ENCODE measurements around the gene PSTK. TPM values are rescaled to one million over a fixed set of nuclear protein-coding genes. Genes with fewer than 3 reads are reported as not detected.

Gene PSTK
- total and polyA plus RNA-seq, 2 of the 13 experiments (the other 11 are each of a cell fraction or from before 2014, with no cell fraction given) = 8.2 to 9.3 TPM

DNA sequence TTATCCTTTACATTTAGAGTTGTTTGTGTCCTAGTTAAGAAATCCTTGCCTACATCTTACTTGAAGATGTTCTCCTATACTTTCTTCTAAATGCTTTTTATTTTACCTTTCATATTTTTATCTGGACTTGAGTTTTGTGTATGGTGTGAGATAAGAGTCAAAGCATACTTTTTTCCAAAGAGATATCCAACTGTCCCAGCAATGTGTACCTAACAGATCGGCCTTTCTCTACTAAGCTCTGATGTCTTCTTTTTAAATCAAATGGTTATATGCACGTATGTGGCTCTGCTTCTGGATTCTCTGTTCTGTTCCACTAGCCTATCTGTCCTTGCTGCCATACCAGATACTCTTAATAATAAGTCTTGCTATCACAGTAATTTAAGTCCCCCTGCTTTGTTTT lies 21.2 kb downstream of the PSTK start:
- Histone ChIP-seq H3K9me3 (ENCODE audit: low read length) (no peaks in the 10 kb centered on the region), H4K20me1 (ENCODE audit: insufficient read depth, low read length) (peaks cover 23% of the 10 kb centered on the region), H3K36me3 (replicated peaks in 1 of 2; ENCODE audit: control insufficient read depth in 1 of 2, insufficient read depth in 2 of 2, low read length in 2 of 2) (peaks cover 10 to 26% of the 10 kb centered on the region in 2 experiments; a peak in 4 of 5 replicates), H3K27me3 (ENCODE audit: control insufficient read depth in 1 of 2, insufficient read depth in 2 of 2, low read length in 2 of 2) (no peaks in the 10 kb centered on the region), H2AFZ (ENCODE audit: low read length) (no peak overlapping the region), H3K4me1 (ENCODE audit: insufficient read depth, low read length) (peaks cover 34% of the 10 kb centered on the region), H3K27ac (ENCODE audit: extremely low read length, insufficient read depth, low read length) (no peak overlapping the region), H3K79me2 (ENCODE audit: insufficient read depth, low read length) (peaks cover 73% of the 10 kb centered on the region), H3K9ac (ENCODE audit: insufficient read depth, low read depth, low read length) (no peak overlapping the region), H3K4me3 (replicated peaks in 1 of 3; ENCODE audit: insufficient read depth in 1 of 3, low read depth in 2 of 3, low read length in 3 of 3) (no peak overlapping the region), H3K4me2 (ENCODE audit: low read depth, low read length) (no peak overlapping the region)
- BruUV-seq (replicated peaks) = no TSS peak
- ATAC-seq (no peak), FAIRE-seq (no peak), DNase-seq (ENCODE audit: low spot score) (no peak)
- TF ChIP-seq ERF (CRISPR knock-in tag; IDR thresholded peaks at IDR 0.05) (no peak), GPN1 (CRISPR knock-in tag; IDR thresholded peaks at IDR 0.05; ENCODE audit: borderline replicate concordance) (no peak), ZBTB7A (CRISPR knock-in tag; IDR thresholded peaks at IDR 0.05) (no peak), ZNF746 (CRISPR knock-in tag; IDR thresholded peaks at IDR 0.05) (no peak), STAT5B (CRISPR knock-in tag; IDR thresholded peaks at IDR 0.05) (no peak), KLF15 (CRISPR knock-in tag; IDR thresholded peaks at IDR 0.05; ENCODE audit: borderline replicate concordance) (no peak), ZNF775 (CRISPR knock-in tag; IDR thresholded peaks at IDR 0.05; ENCODE audit: borderline replicate concordance) (no peak)
- in situ Hi-C loops (cut with HindIII; ENCODE audit: extremely low pct_ligation_motif_present, low pct_unique_long_range_greater_than_20kb) = no loop called here
- ChIA-PET POLR2A (no interaction called here), CTCF (ENCODE audit: low intra/inter-chr PET ratio, low total read pairs) (no interaction called here)
- intact Hi-C loops (cut with micrococcal nuclease; ENCODE audit: unreplicated experiment) = no loop called here
- WGBS (ENCODE audit: low lambda C conversion rate) = 95% methylated on average over 2 of the region's 2 CpGs

DNA sequence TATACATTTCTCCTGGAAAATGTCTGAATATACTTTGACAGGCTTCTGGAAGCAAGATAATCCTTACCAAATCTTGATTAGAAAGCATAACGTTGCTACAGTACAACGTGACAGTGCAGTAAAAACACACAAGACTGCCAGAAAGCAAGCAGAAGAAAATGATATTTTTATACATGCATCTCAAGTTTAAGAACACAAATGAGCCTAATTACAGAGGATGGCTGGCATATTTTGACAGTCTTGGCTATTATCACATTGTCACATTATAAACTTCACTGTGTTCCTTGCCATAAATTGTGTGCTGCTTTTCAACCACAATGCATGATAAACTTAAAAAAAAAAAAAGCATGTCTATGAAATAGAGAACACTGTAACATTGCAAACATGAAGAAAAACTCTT lies 24.1 kb downstream of the PSTK start:
- H3K4me3 ChIP-seq (replicated peaks in 1 of 3; ENCODE audit: insufficient read depth in 1 of 3, low read depth in 2 of 3, low read length in 3 of 3) = no peak overlapping the region
- ChIA-PET POLR2A (no interaction called here), CTCF (ENCODE audit: low intra/inter-chr PET ratio, low total read pairs) (no interaction called here)
- DNase-seq (ENCODE audit: low spot score) (no peak), ATAC-seq (no peak), FAIRE-seq (no peak)
- 83% methylated on average over 2 of the region's 2 CpGs for WGBS (ENCODE audit: low lambda C conversion rate)
- H3K4me2 ChIP-seq (ENCODE audit: low read depth, low read length) = no peak overlapping the region
- peaks cover 42% of the 10 kb centered on the region for H3K4me1 ChIP-seq (ENCODE audit: insufficient read depth, low read length)
- peaks cover 25% of the 10 kb centered on the region for H4K20me1 ChIP-seq (ENCODE audit: insufficient read depth, low read length)
- no peak overlapping the region for H3K9ac ChIP-seq (ENCODE audit: insufficient read depth, low read depth, low read length)
- no peak overlapping the region for H2AFZ ChIP-seq (ENCODE audit: low read length)
- intact Hi-C loops (cut with micrococcal nuclease; ENCODE audit: unreplicated experiment) (no loop called here), in situ Hi-C loops (cut with HindIII; ENCODE audit: extremely low pct_ligation_motif_present, low pct_unique_long_range_greater_than_20kb) (no loop called here)
- no peak overlapping the region for H3K27ac ChIP-seq (ENCODE audit: extremely low read length, insufficient read depth, low read length)
- BruUV-seq (replicated peaks) = no TSS peak
- H3K79me2 ChIP-seq (ENCODE audit: insufficient read depth, low read length) = peaks cover 88% of the 10 kb centered on the region
- peaks cover 3 to 4% of the 10 kb centered on the region in 2 experiments; a peak in 2 of 5 replicates for H3K36me3 ChIP-seq (replicated peaks in 1 of 2; ENCODE audit: control insufficient read depth in 1 of 2, insufficient read depth in 2 of 2, low read length in 2 of 2)
- no peaks in the 10 kb centered on the region; a peak in 1 of 5 replicates for H3K27me3 ChIP-seq (ENCODE audit: control insufficient read depth in 1 of 2, insufficient read depth in 2 of 2, low read length in 2 of 2)
- H3K9me3 ChIP-seq (ENCODE audit: low read length) = no peaks in the 10 kb centered on the region
- no peak for TF ChIP-seq ZNF235 (CRISPR knock-in tag; IDR thresholded peaks at IDR 0.05; ENCODE audit: borderline replicate concordance)
- no peak for TF ChIP-seq ZSCAN29 (CRISPR knock-in tag; conservative IDR thresholded peaks at IDR 0.05)
- no peak for TF ChIP-seq CC2D1A (CRISPR knock-in tag; IDR thresholded peaks at IDR 0.05)
- no peak for TF ChIP-seq ZNF713 (CRISPR knock-in tag; IDR thresholded peaks at IDR 0.05)
- no peak for TF ChIP-seq ZNF451 (CRISPR knock-in tag; IDR thresholded peaks at IDR 0.05)
- no peak for TF ChIP-seq ZNF850 (CRISPR knock-in tag; conservative IDR thresholded peaks at IDR 0.05)
- TF ChIP-seq, protein P1, sequence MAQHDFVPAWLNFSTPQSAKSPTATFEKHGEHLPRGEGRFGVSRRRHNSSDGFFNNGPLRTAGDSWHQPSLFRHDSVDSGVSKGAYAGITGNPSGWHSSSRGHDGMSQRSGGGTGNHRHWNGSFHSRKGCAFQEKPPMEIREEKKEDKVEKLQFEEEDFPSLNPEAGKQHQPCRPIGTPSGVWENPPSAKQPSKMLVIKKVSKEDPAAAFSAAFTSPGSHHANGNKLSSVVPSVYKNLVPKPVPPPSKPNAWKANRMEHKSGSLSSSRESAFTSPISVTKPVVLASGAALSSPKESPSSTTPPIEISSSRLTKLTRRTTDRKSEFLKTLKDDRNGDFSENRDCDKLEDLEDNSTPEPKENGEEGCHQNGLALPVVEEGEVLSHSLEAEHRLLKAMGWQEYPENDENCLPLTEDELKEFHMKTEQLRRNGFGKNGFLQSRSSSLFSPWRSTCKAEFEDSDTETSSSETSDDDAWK (CRISPR knock-in tag; IDR thresholded peaks at IDR 0.05) = no peak
- TF ChIP-seq POLR2AphosphoS5 (IDR thresholded peaks at IDR 0.05; ENCODE audit: low read depth, low read length) = no peak
- TF ChIP-seq RBM39 (IDR thresholded peaks at IDR 0.05; ENCODE audit: low read depth, low read length, poor library complexity, severe bottlenecking) = no peak
- no peak for TF ChIP-seq HNRNPK (IDR thresholded peaks at IDR 0.05; ENCODE audit: low read depth, low read length, poor library complexity, severe bottlenecking)
- no peak for TF ChIP-seq KAT2B (IDR thresholded peaks at IDR 0.05; ENCODE audit: borderline replicate concordance, low read depth, low read length)
- TF ChIP-seq SKI (IDR thresholded peaks at IDR 0.05; ENCODE audit: partially characterized antibody) = no peak
- no peak for TF ChIP-seq EP300 (IDR thresholded peaks at IDR 0.05; ENCODE audit: low read depth in 2 of 2, low read length in 2 of 2)
- no peak for TF ChIP-seq EP300 (CRISPR knock-in tag; IDR thresholded peaks at IDR 0.05; ENCODE audit: borderline replicate concordance)
- no peak for TF ChIP-seq RFX1 (IDR thresholded peaks at IDR 0.05)
